Astrocyte (in vitro differentiated cells and primary cell): ENCODE measurements around the gene ABLIM2.

ENCODE experiments used
- CTCF ChIP-seq: IDR thresholded peaks from 2 replicates; pipeline ENCODE4 v1.5.1; 2011; ENCODE audit warnings: low read depth, mild to moderate bottlenecking, inconsistent platforms, low read length, moderate library complexity; ENCODE audit not compliant: insufficient read depth
- EZH2 ChIP-seq: IDR thresholded peaks from 2 replicates; pipeline ENCODE4 v1.6.1; 2012; ENCODE audit warnings: mild to moderate bottlenecking, low read length, inconsistent platforms; ENCODE audit not compliant: insufficient read depth

- TF ChIP-seq CTCF (no peak), EZH2 (no peak)
Measured at GRCh38 chr4:8000721-8001491, 157.7 kb downstream of the ABLIM2 start.
